Activated effector memory CD4-positive, alpha-beta T cell treated with Interleukin-2 at 50 U/mL for 16 hours (primary cell): ENCODE results near the gene CLCF1.
A peak's percentile ranks its signal among the peaks of the same experiment; 100 is the strongest.

ENCODE experiments used
- DNase-seq: peaks from one replicate; pipeline ENCODE4 v3.0.0-alpha.2; 2020

CLCF1 gene

GRCh38 chr11:67355023-67355793 is 18.2 kb downstream of the CLCF1 start:
- DNase-seq: no peak

GRCh38 chr11:67354075-67355022 is 19.0 kb downstream of the CLCF1 start:
- no peak for DNase-seq

- peak; percentile 96 for DNase-seq
These were observed 19.9 kb downstream of the CLCF1 start, which contains the start of gene POLD4 for GRCh38 chr11:67353317-67354074. TSS of gene POLD4 (minus strand) at chr11:67353546. CDS start at chr11:67353399, 147 bp downstream.

GRCh38 chr11:67352546-67353316 is 20.7 kb downstream of the CLCF1 start:
- DNase-seq: no peak

- DNase-seq: peak; percentile 47
These were observed 22.0 kb downstream of the CLCF1 start for GRCh38 chr11:67351275-67352005.

GRCh38 chr11:67349928-67350465 is 23.4 kb downstream of the CLCF1 start:
- DNase-seq: no peak

GRCh38 chr11:67349457-67349856 is 23.9 kb downstream of the CLCF1 start:
- DNase-seq: no peak

- DNase-seq: no peak
These were observed 24.4 kb downstream of the CLCF1 start for GRCh38 chr11:67349036-67349435.

GRCh38 chr11:67347964-67348749 is 25.2 kb downstream of the CLCF1 start:
- DNase-seq: no peak

GRCh38 chr11:67345920-67346819 is 27.2 kb downstream of the CLCF1 start:
- no peak for DNase-seq

- no peak for DNase-seq
These were observed 28.0 kb downstream of the CLCF1 start for GRCh38 chr11:67345247-67345919.

GRCh38 chr11:67344264-67344663 is 29.1 kb downstream of the CLCF1 start:
- DNase-seq: no peak

GRCh38 chr11:67337257-67337656 is 36.1 kb downstream of the CLCF1 start:
- DNase-seq: no peak

- no peak for DNase-seq
These were observed 41.2 kb downstream of the CLCF1 start for GRCh38 chr11:67332081-67332691.

- no peak for DNase-seq
These were observed 49.9 kb downstream of the CLCF1 start for GRCh38 chr11:67323526-67323925.

- no peak for DNase-seq
These were observed 51.3 kb downstream of the CLCF1 start for GRCh38 chr11:67322049-67322448.

GRCh38 chr11:67321313-67321871 is 52.0 kb downstream of the CLCF1 start:
- DNase-seq: no peak

- DNase-seq: no peak
These were observed 52.7 kb downstream of the CLCF1 start for GRCh38 chr11:67320691-67321090.
